Activated CD8-positive, alpha-beta memory T cell treated with anti-CD3 and anti-CD28 coated beads, Interleukin-2, amount 50 U/mL, for 24 hours (primary cell): ENCODE results near the gene RFX1.

Source experiments
- DNase-seq: peaks from one replicate; pipeline ENCODE4 v3.0.0-alpha.2; 2020; ENCODE audit errors: extremely low read depth

The RFX1 gene

DNA sequence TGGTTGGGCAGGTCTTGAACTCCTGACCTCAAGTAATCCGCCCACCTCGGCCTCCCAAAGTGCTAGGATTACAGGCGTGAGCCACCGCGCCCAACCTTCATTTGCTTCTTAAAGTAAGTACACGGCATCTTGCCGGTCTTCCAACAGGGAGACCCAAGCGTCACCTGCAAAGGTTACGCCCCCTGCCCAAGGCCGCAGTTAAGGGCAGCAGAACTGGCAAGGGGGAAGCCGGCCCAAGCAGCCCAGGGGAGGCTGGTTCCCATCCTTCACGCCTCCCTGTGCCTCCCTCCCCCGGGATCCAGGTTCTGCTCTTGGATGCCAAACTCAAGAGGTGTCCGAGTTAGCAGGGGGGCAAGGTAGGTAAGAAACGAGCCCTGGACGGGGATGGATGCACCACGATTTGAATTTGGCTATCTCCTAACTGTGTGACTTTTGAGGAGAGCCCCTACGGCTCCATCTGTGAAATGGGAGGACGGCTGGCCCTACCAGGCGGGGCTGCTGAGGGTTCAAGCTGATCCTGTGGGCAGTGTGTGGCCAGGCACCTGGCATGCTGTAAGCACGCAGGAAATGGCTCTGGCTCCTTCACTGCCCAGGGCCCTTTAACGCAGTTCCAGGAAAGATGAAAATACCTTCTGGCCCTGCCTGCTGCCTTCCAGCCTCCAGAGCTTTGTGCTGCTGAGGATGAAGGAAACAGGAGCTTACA is 9.0 kb downstream of the RFX1 start:
- DNase-seq = no peak

DNA sequence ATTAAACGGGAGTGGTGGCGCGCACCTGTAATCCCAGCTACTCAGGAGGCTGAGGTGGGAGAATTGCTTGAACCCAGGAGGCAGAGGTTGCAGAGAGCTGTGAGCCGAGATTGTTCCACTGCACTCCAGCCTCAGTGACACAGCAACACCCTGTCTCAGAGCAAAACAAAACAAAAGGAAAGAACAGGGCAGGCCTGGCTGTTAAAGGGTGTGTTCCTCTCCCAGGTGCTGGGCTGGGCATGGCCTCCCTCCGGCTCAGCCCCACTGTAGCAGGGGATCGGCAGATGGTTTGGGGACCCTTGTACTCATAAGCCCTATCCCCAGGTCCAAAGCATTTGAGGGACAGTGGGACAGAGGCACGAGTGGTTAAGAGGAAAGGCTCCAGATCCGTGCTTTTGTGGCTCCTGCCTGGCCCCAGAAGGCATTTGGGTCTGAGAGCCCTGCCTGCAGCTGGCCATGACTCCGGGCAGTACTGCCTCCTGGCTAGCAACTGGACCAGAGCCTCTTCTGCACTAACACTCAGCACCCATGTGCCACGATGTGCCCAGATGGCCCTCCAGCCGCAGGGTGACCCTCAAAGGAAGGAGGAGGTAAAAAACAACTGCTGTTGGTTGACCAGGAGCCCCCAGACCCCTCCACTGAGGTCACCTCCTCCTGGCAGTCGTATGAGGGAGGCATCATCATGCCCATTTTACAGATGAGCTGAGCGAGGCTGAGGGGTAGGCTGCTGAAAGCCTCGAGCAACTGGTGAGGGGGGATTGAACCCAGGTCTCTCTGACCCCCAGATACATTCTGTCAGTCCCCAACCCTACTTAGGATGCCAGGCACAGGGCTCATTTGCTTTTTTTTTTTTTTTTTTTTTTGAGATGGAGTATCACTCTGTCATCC is 10.0 kb downstream of the RFX1 start:
- DNase-seq = no peak

DNA sequence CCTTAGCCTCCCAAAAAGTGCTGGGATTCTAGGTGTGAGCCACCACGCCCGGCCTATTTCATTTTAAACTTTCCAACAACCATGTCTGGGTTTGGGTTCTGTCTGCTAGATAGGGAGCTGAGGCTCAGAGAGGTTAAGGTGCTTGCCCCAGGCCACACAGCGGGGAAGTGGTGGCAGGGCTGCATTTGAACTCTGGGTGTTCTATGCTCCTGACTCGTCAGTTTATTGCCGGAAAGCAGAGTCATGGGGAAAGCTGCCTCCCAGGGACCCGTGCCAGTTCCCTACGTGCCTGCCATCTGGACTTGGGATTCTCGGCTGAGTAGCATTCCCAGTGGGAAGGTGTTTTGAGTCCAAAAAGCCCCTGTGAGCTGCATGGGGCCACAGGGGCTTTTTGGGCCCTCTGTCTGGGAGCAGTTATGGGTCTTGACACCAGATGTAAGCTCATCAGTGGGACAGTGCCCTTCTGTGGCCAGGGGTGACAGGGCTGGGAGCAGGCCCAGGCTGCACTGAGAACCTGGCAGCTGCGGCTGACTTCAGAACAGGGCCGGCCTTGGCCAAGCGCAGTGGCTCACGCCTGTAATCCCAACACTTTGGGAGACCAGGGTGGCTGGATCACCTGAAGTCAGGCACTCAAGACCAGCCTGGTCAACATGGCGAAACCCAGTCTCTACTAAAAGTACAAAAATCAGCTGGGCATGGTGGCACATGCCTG is 10.9 kb downstream of the RFX1 start:
- no peak for DNase-seq

DNA sequence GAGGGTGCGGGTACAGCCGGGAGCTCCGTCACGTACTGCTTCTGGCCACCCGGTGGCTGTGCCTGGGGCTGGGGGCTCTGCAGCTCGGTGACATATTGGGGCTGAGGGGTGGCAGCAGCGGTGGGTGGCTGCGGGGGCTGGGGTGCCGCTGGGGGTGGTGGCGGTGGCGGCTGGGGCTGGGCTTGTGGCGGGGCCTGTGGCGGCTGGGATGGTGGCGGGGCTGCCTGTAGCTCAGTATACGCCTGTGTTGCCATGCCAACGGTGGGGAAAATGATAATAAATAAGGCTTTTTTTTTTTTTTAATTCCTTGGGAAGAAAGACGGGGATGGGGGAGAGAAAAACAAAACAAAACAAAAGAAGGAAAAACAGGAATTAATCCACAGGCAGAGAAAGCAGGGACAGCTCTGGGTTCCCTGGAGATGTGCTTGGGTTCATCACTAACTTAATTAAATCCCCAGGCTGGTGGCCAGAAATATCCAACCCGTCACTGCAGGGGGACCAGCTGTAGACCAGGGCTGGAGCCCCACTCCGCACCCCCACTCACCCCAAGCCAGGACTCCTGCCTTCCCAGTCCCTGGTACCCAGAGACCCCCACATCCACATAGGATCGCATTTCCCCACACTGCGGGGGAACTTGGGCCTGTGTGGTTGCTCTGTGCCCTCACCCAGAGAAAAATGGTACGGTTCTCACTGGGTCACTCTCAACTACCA is 12.4 kb downstream of the RFX1 start:
- no peak for DNase-seq

DNA sequence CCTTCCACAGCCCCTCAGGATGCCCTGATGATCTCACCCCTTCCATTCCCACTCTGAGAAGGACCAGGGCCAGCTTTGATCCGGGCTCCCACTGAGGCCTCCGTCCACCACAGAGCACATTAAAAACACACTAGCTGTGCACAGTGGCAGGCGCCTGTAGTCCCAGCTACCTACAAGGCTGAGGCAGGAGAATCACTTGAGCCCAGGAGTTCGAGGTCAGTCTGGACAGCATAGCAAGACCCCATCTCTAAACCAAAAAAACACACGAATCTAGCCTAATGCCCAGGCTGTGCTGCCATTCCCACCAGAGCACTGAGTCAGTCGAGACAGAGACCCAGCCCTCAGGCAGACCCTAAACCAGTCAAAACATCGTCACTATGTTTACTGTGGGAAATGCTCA is 14.1 kb downstream of the RFX1 start:
- DNase-seq = no peak

DNA sequence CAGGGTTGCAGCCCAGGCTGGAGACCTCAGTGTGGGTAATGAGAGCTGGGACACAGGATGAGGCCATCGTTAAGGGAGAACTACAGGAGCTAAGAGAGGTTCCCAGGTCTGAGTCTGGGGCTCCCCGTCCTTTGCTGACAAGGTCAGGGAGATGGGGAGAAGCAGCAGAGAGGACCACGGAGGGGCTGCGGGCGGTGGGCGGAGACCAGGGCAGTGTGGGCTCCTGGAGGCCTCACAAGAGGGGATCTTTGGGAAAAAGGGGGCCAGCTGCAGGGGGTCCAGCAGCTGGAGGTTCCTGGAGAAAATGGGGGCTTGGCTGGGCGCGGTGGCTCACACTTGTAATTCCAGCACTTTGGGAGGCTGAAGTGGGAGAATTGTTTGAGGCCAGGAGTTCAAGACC is 16.0 kb downstream of the RFX1 start:
- no peak for DNase-seq

DNA sequence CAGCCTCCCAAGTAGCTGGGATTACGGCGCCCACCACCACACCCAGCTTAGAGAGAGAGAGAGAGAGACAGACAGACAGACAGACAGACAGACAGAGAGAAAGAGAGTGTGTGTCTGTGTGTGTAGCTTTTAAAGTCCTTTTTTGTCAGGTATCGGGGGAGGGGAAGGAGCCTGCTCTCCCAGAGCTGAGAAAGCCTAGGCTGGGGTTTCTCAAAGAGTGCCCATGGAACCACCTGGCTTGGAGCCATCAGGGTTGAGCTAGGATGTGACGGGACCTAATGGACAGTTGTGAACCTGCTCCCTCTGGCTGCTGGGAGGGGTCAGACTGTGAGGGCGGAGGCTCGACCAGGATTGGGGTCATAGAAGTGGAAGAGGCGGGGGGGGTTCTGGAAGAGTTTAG is 16.6 kb downstream of the RFX1 start:
- DNase-seq = no peak

DNA sequence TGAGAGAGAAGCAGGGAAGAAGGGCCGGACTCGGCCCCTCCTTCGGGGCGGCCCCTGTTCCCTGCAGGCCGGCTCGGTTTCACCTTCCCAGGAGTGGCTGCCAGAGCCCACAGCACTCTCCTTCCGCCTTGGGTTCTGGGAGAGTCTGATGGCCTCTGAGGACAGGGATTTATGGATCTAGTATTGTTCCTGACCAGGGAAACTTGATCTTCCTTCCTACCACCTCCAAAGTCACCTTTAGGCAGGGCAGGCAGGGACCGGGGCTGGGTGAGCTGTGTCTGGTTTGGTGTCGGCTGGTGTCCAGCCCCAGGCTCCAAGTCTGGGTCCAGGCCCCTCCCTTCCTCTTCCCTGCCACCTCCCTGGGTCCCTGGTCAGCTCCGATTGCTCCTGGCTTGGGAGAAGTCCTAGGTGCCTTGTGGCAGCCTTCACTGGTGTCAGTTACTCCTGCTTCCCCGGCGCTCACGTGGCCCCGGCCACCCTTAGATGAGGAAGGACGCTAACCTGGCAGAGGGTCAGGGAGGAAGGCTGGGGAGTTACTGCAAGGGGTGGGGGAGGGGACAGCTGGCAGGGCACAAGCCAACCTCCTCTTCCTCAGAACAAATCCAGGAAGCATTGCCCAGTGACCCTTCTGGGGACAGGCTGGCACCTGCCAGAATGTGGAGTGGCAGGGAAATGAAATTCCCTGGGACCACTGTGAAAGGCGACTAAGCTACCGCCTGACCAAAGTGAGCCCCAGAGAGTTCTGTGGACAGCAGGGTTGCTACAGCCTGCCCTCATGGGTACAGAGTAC is 18.8 kb downstream of the RFX1 start:
- no peak for DNase-seq

DNA sequence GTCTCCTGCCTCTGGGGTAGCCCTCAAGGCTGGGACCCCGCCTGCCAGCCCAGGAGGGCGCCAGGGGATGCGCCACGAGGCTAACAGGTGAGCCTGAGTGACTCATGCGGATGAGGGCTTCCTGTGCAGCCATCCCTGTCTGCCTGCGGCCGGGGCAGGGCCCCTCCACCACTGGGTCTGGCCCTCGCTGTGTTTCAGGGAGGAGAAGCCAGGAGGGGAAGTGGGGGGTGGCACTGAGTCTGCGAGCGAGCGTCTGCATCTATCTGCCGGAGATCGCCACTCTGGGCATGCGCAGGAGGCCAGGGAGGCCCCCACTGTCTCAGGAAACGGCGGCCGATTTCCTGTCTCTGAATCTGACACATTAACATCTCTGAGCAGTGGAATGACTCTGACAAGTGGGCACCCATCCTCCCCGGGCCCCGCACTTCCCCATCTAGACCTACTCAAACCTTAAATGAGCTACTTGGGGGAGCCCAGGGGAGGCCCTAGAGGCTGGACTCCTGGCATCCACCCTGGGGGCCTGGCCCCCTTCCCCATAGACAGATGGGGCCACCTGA is 19.7 kb downstream of the RFX1 start:
- DNase-seq = peak; percentile 99

DNA sequence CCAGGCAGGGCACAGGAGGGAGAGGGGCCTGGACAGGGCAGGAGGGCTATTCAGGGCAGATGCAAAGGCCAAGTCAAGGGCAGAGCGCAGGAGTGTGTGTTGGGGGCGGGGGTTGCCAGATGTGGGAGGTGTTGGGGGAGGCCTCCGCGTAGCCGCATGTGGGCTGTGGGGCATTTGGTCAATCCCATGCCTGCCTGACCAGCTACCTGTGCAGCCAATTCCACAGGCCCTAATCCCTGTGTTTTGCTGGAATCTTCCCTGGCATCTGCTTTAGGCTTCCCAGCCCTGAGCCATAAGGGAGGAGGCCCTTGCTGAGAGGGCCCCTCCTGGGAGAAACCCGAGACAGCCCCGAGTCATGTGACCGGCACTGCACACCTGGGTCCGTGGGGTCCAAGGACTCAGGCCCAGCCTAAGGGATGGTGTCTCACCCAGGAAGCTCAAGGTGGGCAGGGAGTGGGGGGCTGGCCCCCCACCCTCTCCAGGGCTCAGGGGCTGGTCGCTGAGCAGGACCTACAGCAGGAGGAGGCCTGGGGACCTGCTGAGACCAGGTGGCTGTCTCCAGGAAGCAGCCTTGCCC is 20.3 kb downstream of the RFX1 start:
- DNase-seq = no peak

DNA sequence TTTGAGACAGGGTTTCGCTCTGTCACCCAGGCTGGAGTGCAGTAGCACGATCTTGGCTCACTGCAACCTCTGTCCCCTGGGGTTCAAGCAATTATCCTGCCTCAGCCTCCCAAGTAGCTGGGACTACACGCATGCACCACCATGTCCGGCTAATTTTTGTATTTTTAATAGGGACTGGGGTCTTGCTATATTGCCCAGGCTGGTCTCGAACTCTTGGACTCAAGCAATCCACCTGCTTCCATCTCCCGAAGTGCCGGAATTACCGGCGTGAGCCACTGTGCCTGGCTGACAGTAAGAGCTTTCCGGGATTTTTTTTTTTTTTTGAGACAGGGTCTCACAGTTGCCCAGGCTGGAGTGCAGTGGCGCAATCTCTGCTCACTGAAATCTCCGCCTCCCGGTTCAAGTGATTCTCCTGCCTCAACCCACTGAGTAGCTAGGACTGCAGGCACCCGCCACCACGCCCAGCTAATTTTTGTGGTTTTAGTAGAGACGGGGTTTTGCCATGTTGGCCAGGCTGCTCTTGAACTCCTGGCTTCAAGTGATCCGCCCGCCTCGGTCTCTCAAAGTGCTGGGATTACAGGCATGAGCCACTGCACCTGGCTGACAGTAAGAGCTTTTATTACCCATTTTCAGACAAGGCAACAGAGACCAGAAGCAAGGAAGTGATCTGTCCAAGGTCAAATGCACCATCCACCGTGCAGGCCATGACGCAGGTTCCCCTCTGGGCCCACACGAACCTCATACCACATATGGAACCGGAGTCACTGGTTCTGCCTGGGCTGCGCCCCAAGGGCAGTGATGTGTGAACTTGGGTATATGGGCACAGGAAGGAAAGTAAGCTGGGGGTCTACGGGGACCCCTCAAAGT is 21.0 kb downstream of the RFX1 start:
- no peak for DNase-seq

DNA sequence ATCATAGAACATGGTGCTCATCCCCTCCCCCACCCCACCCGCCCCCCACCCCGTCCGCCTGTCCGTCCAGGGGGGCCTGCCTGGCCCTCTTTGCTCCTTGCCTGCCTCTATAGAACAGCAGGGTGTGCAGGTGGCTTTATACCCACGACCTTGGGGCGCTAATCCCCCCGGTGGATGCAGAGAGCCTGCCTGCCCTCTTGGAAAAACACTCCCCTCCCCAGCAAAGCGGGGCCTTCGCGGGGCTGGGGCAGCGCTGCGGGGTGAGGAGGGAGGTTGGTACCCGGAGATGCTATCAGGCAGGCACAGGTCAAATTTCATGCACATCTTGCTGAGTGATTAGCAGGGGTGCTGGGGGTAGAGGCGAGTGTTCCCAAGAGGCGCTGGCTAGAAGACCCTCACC is 21.9 kb downstream of the RFX1 start:
- no peak for DNase-seq

DNA sequence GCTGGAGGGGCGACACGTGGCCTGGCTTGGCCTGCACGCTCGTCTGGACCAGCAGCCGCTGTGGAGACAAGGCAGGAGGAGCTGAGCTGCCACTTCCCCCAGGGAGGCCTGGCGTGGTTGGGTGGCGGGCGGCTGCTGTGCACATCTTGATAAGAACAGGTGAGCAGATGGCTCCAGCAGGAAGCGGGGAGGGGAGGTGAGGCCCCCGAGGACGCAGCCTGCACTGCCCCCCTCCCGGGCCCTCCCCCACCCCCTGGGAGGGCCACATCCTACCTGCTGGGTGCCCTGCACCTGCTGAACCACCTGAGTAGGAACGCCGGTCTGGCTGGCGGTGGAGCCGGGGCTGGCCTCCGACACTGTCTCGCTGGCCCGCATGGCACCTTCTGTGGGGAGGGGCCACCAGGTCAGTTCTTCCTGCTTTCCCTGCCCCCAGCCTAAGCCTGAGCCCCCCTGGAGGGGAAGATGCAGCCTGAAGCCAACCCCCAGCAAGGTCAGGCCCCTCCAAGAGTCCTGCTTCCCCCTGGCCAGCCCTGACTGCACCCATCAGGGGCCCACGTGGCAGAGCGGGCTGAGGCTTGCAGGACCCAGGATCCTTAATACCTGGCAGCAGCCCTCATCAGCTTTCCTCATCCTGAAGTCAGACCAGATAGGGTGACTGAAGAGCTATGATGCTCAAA is 22.8 kb downstream of the RFX1 start:
- no peak for DNase-seq

DNA sequence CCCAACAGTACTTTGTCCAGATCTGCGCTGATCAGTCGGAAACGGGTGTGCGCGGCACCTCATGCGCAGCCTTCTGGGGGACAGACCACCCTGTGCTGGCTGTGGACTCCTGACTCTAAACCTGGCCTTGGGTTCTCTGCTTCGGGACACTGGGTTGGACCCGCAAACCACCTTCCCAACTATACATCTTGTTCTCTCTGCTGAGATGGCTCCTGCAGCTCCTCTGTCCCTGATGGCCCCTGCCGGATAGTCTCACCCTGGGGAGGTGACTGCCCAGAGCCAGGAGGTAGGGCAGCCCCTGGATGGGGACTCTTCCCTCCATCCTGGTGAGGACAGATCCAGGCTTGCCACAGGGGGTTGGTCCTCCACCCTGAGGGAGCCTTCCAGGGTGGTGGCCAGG is 23.3 kb downstream of the RFX1 start:
- no peak for DNase-seq

DNA sequence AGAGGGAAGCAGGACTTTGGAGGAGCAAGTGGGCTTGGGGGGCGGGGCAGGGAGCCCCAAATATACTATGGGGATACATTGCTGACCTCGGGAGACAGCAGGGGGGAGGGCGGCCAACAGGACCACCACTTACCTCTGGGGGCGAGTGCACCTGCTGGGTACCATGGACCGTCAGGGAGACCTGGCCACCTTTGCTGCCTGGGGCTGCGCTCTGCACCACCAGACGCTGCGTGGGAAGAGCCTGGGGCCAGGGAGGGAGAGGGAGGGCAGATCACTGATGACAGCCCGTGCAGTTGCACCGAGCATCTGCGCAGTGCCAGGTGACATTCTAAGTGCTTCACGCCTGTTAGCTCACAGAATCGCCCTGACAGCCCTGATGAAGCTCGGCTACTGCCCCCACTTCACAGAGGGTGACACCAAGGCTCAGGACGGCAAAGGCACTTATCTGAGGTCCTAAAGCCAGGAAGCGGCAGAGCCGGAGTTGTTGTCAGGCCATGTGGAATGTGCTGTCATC is 24.1 kb downstream of the RFX1 start:
- no peak for DNase-seq

DNA sequence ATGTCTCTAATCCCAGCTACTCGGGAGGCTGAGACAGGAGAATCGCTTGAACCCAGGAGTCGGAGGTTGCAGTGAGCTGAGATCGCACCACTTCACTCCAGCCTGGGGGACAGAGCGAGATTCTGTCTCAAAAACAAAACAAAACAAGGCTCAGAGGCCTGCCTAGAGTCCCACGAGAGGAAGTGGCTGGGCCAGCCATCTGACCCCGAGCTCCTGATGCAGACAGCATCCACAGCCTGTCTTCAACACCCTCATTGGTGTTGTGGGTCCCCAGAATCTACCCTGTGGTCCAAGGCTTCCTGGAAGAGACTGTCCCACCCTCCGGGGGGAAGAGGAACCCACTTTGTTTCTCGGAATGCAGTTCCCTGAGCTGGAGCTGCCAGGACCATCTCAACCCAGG is 24.7 kb downstream of the RFX1 start:
- no peak for DNase-seq

DNA sequence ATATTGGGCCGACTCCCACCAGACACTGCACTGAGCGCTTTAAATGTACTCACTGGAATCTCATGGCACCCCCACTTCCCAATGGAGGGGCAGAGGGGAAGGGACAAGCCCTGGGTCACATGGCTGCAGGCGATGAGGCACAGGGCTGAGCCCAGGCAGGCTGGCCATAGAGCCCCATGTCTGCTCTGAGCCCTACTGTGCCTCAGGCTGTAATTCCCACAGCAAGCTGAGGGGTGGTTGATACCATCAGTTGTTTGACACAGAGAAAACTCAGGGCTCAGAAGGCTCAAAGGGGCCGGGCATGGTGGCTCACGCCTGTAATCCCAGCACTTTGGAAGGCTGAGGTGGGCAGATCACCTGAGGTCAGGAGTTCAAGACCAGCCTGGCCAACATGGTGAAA is 25.1 kb downstream of the RFX1 start:
- DNase-seq = no peak

DNA sequence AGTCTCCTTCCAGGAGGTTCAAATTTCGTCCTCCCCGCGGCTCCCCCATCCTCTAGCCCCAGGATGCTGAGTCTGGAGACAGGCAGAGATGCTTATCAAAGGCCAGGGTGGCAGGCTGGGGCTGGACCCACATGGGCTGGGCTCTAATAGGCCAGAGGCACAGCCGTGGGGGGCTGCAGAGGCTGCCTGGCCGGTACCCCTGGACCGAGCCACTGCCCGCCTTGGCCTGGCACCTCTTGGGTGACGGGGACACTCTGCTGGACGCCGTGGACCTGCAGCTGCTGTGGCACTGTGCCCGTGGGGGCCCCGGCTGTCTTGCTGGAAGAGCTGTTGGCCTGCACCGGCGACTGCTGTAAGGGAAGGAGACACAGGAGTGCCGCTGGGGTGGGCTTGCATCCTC is 25.8 kb downstream of the RFX1 start:
- no peak for DNase-seq

DNA sequence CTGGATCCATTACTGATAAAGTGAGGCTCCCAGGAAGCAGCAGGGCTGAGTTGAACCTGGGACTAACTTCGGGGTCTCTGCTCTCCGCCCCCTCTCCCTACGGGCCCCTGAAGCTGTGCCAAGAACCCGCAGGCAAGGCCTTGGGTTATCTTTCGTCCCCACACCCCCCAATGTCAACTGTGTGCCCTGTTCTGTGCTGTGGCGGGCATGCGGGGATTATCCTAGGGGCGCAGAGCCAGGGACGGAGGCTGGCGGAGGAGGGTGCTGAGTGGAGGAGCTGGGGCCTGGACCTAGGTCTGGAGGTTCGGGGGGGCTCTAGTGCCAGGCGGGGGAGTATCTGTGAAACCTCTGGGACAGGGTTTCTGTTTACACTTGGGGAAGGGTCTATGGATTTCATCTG is 26.4 kb downstream of the RFX1 start:
- DNase-seq = no peak
